GM19328 (cell line): ENCODE data around the gene MERTK.

Experiments
- ATAC-seq: cut with Tn5 transposase; IDR thresholded peaks from one replicate; pipeline ENCODE4 v1.9.1; 2021; ENCODE audit warnings: mild to moderate bottlenecking, moderate library complexity; ENCODE audit not compliant: unreplicated experiment

MERTK gene

DNA sequence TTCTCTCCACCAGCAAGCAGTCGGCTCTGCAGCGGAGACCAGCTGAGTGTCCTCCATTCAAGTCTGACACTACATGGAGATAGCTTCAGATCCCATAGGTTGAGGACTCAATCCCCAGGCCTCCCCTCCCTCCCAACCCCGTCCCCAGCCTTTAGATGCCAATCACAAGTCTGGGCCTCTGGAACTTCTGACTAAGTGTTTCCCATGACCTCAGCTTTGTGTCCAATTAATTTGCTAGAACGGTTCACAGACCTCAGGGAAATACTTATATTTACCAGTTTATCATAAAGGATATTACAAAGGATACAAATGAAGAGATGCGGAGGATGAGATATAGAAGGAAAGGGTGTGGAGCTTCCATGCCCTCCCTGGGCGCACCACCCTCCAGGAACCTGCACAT, 77.4 kb downstream of the MERTK start:
- ATAC-seq = no peak

DNA sequence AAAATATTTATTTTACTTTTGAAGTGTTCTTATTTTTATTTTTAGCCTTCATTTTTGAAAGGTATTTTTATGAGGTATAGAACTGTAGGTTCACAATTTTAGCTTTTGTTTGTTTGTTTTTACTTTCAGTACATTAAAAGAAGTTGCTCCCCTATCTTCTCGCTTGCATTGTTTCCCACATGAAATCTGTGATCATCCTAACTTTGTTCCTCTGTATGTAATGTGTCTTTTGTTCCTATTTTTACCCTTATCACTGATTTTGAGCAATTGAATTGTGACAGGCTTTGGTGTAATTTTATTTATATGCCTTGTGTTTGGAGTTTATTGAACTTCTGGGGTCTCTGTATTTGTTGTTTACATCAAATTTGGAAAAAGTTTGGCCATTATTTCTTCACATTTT, 78.8 kb downstream of the MERTK start:
- no peak for ATAC-seq

DNA sequence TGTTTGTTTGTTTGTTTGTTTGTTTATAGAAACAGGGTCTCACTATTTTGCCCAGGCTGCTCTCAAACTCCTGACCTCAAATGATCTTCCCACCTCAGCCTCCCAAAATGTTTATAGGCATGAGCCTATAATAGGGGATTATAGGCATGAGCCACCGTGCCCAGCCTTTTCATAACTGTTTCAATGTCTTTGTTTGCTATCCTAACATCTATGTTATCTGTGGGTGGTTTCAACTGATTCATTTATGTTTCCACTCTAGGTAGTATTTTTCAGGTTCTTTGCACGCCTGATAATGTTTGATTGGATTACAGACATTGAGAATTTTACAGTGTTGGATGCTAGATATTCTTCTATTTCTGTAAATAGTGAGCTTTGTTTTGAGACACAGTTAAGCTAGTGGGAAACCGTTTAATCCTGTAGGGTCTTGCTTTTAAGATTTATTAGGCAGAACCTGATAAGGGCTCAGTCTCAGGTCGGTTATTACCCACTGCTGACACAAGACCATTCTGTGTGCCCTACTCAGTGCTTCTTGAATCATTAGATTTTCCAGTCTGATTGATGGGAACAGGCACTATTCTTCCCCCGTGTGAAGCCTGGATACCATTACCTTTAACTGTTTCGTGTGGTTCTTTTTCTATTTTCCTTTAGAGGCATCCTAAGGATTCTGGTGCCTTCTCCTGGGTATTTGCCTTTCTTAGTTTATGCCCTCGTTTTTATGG, 80.2 kb downstream of the MERTK start:
- no peak for ATAC-seq

DNA sequence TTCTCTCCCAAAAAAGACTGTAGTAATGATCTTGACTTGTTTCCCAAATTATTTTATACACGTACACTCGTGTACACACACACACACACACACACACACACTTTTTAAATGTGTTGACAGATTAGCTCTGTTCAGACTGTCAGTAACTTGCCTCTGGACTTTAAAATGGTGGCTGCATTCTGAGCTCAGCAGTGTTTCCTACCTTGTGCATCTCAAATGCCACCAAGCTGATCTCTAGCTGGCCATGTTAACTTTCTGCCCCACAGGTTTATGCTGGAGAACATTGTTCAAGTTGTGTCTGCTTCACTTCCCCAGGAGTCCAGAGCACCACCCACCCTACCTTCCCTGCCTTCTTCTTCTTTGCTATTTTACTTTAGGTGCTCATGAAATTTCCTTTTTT, 83.3 kb downstream of the MERTK start:
- no peak for ATAC-seq

DNA sequence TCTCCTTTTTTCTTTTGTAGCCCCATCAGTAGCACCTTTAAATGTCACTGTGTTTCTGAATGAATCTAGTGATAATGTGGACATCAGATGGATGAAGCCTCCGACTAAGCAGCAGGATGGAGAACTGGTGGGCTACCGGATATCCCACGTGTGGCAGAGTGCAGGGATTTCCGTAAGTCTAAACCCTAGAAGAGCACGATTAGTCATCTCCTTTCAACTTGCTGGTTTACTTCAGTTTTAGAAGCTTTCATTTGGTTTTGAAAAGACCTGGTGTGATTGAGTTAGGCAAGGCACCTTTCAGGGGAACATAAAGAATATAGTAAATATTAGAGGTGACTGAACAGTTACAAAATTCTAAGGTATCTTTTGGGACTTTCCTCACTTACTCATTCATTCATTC, 84.4 kb downstream of the MERTK start:
- no peak for ATAC-seq

DNA sequence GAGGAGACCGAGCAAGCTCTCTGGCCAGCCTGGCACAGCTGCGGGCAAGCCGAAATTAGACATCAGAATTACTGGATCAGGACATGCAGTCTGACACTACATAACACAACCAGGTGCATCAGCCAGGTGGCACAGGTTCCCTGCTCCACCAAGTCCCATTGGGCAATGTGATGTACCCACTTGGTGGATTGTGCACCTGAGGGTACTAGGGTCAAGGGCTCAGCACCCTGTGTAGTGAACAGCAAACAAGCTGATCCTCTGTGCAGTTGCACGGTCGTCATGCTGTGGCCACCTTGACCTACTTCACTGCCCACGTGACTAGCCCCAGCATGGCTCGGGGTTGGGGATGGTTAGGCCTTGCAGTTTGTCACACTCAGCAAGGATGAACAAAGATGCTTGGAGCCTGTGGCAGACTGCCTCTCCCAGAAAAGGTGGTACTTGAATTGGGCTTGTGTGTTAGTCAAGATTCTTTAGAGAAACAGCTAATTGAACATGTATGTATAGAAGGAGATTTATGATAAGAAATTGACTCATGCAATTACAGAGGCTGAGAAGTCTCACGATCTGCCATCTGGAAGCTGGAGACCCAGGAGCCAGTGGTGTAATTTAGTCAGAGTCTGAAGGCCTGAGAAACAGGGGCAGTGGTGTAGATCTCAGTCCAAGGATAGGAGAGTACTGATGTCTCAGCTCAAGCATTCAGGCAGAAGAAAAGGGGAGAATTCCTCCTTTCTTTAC, 85.2 kb downstream of the MERTK start:
- no peak for ATAC-seq

DNA sequence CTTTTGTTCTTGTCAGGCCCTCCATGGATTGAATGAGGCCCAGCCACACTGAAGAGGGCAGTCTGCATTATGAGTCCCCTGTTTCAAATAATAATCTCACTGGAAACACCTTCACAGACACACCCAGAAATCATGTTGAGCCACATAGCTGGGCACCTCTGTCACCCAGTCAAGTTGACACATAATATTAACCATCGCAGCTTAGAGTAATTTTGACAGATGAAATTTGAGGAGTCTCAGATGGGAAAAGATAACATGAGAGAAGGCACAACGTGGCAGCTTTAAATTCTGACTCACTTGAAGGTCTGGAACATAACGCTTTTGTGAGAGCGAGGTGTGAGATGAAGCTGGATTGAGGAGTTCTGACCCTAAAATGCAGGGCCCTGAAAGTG, 85.8 kb downstream of the MERTK start:
- ATAC-seq = no peak

DNA sequence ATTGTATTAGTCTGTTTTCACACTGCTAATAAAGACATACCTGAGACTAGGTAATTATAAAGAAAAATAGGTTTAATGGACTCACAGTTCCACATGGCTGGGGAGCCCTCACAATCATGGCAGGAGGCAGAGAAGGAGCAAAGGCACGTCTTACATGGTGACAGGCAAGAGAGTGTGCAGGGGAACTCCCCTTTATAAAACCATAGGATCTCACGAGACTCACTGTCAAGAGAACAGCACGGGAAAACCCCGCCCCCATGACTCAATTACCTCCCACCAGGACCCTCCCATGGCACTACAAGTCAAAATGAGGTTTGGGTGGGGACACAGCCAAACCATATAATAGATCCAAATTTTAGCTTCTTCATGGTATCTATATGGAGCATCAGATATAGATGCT, 87.1 kb downstream of the MERTK start:
- no peak for ATAC-seq

DNA sequence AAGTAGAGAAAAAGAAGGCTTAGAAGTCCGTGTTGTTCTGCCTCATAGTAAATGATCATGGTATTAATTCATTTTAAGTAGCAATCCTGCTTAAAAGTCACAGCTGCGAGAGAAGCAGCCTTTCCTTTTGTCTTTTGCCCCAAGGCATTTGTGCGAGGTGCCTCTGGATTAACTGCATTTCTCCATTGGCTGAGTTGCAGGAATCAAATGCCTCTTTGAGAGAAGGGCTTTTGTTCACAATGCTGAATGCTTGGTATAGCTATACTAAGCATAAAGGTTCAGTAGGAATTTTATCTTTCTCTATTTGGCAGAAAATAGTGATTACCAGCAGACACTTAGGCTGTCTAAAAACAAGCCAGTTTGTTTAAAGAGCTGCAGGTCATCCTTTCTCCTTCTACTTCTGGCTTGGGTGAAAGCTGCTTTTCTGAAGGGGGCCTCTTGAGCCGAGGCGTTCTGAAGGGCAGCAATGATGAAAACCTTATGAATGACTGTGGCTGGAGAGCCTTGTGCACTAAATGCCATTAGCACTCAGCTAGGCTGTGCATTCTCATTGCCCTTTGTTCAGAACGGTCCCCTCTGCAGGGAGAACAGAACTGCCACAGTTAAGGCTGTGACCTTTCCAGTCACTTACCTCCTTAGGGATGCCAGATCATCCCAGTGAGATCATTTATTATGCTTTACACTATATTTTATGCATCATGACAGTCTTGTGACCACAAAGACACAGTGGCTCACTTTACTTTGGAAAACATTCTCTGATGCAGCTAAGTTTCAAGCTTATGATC, 87.9 kb downstream of the MERTK start:
- no peak for ATAC-seq

DNA sequence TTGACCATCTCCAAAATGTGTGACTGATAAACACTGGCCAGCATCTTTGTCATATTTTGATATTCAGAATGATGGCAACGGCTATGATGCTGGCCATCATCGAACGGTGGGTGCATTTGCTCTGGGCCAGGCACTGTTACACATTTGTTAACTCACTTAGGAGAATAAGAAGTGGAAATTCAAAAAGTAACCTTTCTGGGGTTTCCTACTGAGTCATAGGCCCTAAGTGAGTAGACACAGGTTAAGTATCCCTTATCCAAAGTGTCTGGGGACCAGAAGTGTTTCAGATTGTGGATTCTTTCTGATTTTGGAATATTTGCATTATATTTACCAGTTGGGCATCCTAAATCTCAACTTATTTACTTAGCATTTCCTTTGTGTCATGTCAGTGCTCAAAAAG, 92.0 kb downstream of the MERTK start:
- ATAC-seq = no peak

DNA sequence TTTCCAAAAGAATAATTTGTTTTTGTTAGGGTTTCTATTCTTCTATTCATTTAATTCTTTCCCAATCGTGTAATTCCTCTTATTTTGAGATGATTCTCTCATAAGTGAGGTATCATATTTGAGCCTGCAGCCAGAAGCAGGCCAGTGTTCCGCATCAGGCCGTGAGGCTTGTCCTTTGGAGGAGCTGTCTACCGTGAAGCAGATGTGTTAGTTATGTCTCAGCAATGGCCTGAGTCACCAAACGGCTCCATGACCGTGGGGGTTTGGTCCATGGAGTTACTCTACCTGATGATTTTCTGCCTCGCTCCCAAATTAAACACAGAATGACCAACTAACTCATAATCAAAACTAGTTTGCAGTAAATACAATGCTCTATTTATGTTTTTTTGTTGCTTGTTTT, 92.4 kb downstream of the MERTK start:
- ATAC-seq = no peak

DNA sequence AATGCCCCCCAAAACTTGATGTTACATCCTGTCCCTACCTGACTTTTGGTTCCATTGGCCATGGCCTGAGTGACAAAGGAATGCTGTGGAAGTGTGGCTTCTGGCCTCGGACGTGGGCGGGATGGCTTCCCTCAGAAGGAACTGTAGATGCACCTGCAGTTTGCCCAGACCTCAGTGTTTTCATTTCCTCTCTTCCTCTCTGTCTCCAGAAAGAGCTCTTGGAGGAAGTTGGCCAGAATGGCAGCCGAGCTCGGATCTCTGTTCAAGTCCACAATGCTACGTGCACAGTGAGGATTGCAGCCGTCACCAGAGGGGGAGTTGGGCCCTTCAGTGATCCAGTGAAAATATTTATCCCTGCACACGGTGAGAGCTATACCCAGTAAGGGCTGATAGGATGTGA, 95.6 kb downstream of the MERTK start:
- ATAC-seq = no peak

DNA sequence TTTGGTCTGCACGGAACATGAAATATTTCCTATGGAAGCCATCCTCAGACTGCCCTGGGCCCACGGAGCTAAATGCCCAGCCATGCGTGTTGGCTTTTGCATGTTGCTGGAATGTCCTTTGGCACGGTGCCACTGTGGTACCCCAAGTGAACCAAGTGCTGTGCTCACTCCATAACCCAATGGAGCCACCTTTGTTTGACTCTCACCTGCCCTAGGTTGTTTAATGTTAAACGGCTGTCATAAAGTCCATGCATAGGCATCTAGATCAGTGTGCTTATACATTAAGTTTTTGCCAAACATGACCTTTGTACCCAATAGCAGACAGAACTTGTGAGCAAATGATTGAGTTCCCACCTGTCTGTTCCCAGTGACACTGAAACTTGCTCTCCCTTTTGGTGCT, 96.7 kb downstream of the MERTK start:
- no peak for ATAC-seq

DNA sequence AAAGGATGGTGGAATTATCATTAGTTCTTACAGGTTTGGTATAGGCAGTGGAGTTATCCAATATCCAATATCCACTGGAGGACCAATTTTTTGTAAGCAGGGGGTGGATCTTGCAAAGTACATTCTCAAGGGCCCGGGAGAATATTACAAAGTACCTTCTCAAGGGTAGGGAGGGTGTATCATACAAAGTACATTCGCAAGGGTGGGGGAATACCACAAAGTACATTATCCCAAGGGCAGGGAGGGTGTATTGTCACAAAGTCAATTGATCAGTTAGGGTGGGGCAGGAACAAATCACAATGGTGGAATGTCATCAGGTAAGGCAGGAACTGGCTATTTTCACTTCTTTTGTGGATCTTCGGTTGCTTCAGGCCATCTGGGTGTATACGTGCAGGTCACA, 101.4 kb downstream of the MERTK start:
- ATAC-seq = no peak

DNA sequence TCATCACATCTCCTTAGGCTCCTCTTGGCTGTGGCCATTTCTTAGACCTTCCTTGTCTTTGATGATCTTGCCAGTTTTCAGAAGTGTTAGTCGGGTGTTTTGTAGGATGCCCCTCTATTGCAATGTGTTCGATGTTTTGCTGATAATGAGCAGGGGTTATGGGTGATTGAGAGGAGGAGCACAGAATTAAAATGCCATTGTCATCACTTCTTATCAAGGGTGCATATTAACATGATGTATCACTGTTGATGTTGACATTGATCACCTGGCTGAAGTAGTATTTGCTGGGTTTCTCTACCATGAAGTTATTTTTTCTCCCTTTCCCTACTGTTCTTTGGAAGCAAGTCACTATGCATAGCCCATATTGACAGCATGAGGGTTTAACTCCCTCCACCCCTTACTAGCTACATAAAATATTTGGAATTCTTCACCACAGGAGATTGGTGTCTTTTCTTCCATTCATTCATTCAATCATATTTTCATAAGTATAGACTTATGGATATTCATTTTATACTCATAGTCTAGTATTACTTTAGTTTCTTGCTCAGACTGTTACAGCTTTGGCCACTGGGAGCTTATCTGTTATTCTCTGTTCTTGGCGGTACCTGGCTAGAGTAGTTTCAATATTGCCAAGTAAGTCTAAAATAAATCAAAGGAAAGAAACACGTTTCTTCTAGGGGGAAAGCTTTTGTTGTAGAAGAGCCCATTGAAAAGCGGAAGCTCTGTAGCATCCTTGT, 102.2 kb downstream of the MERTK start:
- no peak for ATAC-seq

DNA sequence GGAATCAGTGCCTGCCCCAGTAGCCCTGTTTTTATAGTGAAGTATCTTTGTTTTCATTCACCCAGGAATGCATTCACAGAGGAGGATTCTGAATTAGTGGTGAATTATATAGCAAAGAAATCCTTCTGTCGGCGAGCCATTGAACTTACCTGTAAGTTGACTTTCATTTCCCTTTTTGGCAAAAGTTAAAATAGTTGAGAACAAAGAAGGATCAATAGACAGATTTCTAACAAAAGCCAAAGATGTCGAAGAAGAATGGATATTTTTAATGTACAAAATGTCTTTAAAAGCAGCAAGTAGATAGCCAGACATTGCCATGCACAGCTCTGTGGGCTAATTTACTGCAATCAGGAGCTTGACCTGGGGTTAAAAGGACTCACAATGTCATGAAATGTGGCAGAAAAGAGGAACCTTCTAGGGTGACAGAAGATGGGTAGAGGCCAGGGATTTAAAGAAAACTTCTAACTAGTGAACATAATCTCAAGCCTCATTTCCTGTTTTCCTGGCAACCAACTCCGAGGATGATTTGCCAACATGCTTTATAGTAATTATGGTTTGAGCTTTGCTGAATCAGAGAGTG, 102.8 kb downstream of the MERTK start:
- ATAC-seq = no peak

DNA sequence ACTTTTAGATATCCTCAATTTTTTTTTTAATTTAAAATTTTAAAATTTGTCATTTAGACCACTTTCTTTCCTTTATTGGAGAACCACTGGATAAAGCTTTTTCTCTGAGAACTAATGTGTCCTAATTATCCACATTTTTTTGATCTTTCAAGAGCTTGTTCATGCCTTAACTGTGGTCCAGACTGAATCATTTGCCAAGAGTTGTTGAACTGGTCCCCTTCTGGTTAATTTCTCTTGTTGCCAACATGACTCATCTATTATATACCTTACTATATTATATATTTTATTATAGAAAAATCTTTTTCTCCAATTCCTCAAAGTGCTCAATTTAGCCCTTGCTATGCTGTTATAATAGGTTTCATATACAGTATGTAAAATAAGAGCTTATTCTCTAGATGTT, 103.5 kb downstream of the MERTK start:
- no peak for ATAC-seq

DNA sequence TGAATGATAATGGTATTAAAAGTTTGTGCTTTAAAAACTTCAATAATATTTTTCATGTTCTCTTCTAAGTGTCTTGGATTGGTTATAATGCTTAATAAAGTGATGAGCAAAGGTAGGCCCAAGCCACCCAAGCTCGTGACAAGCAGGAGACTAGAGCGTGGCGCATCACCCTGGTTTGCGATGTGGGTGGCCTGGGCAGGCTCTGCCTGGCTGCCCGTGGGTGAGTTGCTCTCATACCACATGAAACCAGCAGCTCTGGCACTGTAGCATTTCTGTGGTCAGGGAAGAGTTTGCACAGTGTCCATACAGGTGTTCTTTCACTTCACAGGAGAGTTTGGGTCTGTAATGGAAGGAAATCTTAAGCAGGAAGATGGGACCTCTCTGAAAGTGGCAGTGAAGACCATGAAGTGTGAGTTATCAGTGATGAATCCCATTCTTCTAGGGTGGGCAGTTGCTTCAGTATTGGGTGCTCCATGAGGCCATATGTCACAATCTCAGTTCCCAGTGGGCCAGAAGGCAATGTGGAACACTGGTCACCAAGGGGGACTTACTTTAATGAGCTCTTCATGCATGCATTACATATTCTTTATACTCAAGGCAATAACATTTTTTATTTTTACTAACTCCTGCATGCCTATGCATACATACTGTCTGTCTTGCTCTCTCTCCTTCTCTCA, 105.3 kb downstream of the MERTK start:
- no peak for ATAC-seq

DNA sequence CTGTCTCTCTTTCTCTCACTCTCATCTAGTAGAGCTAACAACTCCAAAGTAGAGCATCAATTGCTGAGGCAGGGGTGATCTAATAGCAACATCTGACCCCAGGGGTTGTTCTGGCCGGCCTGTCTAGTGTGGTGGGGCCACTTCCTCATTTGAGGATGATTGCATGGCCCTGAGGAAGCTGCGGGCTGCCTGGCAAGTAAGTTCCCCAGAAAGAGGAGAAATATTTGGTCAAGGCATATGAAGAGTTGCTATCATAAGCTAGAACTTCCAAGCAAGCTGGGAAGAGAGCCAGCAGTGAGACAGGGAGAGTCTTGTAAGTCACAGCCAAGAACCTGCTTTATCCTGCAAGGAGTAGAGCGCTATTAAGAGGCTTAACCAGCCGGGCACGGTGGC, 105.8 kb downstream of the MERTK start:
- peak; percentile 63 for ATAC-seq

DNA sequence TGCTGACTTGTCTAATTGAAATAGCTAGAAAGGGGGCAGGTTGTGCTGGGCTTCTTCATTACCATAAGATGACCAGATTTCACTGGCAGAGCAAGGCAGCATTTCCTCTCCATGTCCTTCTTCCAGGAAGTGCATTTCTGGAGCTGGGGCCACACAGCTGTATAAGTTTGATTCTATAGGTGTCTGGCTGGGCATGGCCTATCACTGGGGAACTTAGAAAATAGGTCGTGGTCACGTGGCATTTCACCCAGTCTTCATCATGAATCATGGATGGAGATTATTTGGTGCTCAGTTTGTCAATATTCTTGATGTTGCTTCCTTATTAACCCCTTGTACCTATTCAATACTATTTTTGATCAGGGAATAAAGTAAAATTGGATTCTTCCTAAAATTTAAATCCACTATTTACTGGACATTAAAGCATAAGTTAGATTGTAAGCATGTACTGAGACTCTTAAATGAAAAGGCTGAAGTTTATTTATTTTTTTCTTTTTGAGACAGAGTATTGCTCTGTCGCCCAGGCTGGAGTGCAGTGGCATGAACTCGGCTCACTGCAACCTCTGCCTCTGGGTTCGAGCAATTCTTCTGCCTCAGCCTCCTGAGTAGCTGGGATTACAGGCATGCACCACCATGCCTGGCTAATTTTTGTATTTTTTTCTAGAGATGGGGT, 107.1 kb downstream of the MERTK start:
- no peak for ATAC-seq
